H1 (cell line): ENCODE measurements around the gene LIMA1.

Experiments
- CHD2 ChIP-seq: IDR thresholded peaks from 2 replicates; pipeline ENCODE4 v1.6.1; 2012; ENCODE audit warnings: low read length, improper control_type of control experiment
- KDM5A ChIP-seq: fragments of 200-600 bp; IDR thresholded peaks from 2 replicates; pipeline ENCODE4 v1.7.1; 2012; ENCODE audit warnings: mild to moderate bottlenecking, low read length, inconsistent platforms, mixed read lengths
- RXRA ChIP-seq: IDR thresholded peaks from 2 replicates; pipeline ENCODE4 v1.6.1; 2011; ENCODE audit warnings: low read depth, mild to moderate bottlenecking, low read length, moderate library complexity; ENCODE audit not compliant: insufficient read depth
- SIN3A ChIP-seq, 2 experiments: IDR thresholded peaks in 1 of 2; conservative IDR thresholded peaks in 1 of 2; 2 replicates each; pipeline ENCODE4 v1.6.1; 2011 to 2012; ENCODE audit warnings: low read length in 2 of 2, improper control_type of control experiment in 1 of 2, low read depth in 1 of 2, mild to moderate bottlenecking in 1 of 2
- SP2 ChIP-seq: IDR thresholded peaks from 2 replicates; pipeline ENCODE4 v1.6.1; 2012; ENCODE audit warnings: mild to moderate bottlenecking, low read length, inconsistent platforms
- TF ChIP-seq, protein P1 (sequence below), 3 experiments: IDR thresholded peaks; 1 replicate in 2 of 3; 2 replicates in 1 of 3; pipeline versions ENCODE4 v1.5.1 to v1.6.1; 2011; ENCODE audit warnings: low read length in 3 of 3, mild to moderate bottlenecking in 3 of 3, inconsistent platforms in 2 of 3, low read depth in 1 of 3, moderate library complexity in 1 of 3; ENCODE audit not compliant: insufficient read depth in 1 of 3; ENCODE audit errors: control extremely low read depth in 1 of 3

DNA sequence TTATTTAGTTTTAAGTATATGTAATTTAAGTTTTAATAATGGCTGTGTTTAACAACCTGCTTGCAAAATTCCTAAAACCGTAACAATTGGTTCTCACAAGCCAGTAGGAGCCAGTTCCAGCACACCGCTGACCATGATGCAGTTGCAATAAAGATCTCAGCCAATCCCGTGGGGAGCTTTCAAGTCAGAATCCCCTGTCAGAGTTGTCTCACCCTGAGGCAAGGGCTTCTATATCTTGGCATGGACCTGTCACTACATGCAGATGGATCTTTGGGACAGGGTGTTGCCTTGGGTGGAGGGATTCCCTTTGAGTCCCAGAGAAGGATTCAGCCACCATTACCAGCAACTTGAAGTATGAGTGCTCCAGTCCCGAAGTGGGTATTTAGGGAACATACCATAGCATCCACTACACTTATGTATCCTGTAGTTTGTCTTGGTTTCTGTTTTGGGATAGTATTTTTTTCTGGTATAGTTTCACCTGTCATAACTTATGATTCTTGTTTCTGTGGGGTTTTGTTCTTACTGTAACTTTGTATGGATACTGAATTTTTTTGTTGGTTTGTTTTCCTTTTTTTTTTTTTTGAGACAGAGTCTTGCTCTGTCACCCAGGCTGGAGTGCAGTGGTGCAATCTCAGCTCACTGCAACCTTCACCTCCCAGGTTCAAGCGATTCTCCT lies 30.1 kb upstream of the LIMA1 start:
- TF ChIP-seq RXRA: no peak
- TF ChIP-seq, protein P1, sequence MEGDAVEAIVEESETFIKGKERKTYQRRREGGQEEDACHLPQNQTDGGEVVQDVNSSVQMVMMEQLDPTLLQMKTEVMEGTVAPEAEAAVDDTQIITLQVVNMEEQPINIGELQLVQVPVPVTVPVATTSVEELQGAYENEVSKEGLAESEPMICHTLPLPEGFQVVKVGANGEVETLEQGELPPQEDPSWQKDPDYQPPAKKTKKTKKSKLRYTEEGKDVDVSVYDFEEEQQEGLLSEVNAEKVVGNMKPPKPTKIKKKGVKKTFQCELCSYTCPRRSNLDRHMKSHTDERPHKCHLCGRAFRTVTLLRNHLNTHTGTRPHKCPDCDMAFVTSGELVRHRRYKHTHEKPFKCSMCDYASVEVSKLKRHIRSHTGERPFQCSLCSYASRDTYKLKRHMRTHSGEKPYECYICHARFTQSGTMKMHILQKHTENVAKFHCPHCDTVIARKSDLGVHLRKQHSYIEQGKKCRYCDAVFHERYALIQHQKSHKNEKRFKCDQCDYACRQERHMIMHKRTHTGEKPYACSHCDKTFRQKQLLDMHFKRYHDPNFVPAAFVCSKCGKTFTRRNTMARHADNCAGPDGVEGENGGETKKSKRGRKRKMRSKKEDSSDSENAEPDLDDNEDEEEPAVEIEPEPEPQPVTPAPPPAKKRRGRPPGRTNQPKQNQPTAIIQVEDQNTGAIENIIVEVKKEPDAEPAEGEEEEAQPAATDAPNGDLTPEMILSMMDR (IDR thresholded peaks at IDR 0.05; ENCODE audit: control extremely low read depth in 1 of 3, insufficient read depth in 1 of 3, low read depth in 1 of 3, low read length in 3 of 3): no peak
- no peak for TF ChIP-seq CHD2
- TF ChIP-seq KDM5A: no peak
- no peak for TF ChIP-seq SP2
- no peak for TF ChIP-seq SIN3A (conservative IDR thresholded peaks at IDR 0.05 in 1 of 2, IDR thresholded peaks at IDR 0.05 in 1 of 2; ENCODE audit: low read depth in 1 of 2, low read length in 2 of 2)
